HCEC 1CT (cell line): ENCODE measurements around the gene MCFD2.

Source experiments
- DNase-seq: peaks from one replicate; pipeline ENCODE4 v3.0.0-alpha.2; 2017

The MCFD2 gene

GRCh38 chr2:46915281-46915810, at the start of gene MCFD2:
Gene MCFD2 (minus strand): TSS chr2:46915806. CDS start chr2:46909171, 6,635 bp downstream.
- DNase-seq = no peak

- peak; percentile 23 for DNase-seq
Measured at GRCh38 chr2:46964835-46965560, 49.4 kb upstream of the MCFD2 start.

- no peak for DNase-seq
Measured at GRCh38 chr2:46963941-46964673, 48.5 kb upstream of the MCFD2 start.

GRCh38 chr2:46963210-46963609, 47.6 kb upstream of the MCFD2 start:
- no peak for DNase-seq

DNA sequence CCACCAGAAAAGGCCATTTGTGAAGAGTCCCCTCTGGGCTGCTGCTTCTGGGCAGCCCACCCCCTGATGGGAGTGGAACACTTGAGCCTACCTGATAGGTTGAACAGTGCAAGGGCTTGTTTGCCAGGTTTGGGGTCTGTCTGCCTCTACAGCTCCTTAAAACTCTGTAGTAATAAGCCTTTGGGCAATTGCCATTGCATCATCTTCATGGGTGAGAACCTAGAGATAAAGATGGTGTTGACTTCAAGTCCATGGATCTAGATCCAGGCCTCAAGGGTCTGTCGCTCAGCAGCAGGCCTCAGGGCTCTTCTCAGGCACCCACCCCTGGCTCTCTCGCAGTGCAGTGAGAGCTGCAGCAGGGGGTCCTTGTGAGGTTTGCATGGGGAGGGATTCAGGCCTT, 47.1 kb upstream of the MCFD2 start:
- DNase-seq = no peak

DNA sequence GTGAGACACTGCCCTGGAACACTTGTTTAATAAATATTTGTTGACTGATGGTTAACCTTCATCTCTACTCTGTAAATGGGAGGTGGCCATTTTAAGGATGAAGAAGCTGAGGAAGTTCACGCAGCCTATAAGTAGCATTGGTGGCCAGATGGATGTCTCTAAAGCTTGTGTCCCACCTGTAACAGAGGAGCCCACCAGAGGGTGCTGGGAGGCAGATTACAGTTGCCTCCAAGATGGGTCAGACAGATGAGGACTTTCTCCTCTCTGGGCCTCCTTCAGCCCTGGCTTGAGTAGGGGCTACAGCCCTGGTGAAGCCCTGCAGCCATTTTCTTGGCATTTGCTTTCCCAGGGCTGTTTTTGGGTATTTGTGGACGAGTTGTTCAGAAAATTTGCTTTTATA, 45.0 kb upstream of the MCFD2 start:
- DNase-seq = no peak

- DNase-seq = no peak
Measured at GRCh38 chr2:46958431-46959017, 42.9 kb upstream of the MCFD2 start.

DNA sequence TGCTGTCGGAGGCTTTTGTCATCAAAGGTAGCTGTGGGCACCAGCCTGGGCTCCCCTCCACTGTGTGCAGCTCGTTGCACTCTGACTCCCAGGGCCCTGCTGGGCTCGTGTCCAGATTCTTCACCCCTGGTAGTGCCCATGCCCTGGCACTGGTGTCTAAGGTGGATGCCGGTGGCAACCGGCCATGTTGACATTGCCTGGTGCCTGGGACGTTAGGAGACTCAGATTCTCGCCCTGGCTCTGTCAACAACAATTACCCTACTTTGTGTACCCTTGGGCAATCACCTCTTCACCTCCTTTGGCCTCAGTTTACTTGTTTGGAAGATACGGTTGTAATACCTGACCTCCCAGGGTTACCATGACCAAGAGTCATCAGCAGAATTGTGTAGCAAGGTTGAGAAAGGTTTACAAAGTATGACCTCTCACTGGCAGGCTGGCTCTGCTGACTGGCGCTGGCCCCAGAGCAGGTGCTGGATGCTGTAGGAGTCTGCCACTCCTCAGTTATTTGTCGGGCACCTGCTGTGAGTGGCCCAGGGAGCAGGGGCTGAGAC, 41.5 kb upstream of the MCFD2 start:
- no peak for DNase-seq

DNA sequence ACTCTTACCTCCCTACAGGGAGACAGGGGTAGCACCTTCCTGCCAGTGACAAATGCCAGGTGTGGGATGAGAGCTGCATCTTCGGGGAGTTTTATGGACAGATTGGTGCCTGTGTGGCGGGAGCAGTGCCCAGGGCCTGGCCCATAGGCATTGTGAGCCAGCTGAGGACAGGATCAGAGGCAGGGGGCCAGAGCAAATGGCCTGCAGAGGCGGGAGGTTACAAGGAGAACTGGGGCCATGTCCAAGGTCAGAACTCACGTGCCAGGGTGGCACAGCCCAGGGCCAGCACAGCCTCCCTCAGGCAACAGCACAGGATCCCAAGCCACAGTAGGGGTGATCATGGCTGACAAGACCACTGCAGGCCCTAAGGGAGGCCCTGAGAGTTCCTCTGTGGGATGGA, 40.2 kb upstream of the MCFD2 start:
- no peak for DNase-seq

GRCh38 chr2:46954951-46955571, 39.5 kb upstream of the MCFD2 start:
- DNase-seq = peak; percentile 86

DNA sequence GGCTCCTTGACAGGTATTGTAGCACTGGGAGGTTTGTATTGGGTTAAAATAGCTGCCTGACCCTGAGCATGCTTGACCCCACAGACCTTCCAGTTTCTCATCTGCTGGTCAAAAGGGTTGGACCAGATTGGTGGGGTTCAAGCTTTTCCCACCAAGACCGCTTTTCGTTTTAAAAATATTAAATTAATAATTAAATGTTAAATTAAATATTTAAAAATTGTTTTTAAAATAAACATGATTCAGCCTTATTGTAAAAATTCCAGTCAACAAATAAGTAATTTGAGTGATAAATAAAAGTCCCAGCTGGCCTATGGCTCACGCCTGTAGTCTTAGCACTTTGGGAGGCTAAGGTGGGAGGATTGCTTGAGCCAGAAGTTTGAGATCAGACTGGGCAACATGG, 36.6 kb upstream of the MCFD2 start:
- no peak for DNase-seq

GRCh38 chr2:46951290-46952064, 35.9 kb upstream of the MCFD2 start:
- no peak for DNase-seq

GRCh38 chr2:46950314-46950713, 34.7 kb upstream of the MCFD2 start:
- no peak for DNase-seq

DNA sequence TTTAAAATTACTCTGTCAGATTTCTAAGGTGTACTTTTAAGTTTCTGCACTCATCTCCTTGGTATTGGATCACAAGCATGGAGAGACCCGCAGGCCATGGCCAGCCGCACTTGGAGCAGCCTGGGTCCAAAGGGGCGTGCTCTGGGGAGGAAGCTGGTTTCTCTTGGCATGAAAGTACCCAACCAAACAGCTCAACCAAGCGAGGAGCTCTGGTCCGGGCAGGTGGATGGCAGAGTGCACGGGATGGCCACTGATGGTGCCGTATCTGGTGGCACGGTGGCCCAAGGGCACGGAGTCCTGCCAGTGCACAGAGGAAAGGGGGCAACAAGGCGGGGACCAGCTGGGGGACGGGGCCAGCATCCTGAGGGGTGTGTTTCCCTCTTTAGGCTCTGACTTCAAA, 32.2 kb upstream of the MCFD2 start:
- DNase-seq = no peak

DNA sequence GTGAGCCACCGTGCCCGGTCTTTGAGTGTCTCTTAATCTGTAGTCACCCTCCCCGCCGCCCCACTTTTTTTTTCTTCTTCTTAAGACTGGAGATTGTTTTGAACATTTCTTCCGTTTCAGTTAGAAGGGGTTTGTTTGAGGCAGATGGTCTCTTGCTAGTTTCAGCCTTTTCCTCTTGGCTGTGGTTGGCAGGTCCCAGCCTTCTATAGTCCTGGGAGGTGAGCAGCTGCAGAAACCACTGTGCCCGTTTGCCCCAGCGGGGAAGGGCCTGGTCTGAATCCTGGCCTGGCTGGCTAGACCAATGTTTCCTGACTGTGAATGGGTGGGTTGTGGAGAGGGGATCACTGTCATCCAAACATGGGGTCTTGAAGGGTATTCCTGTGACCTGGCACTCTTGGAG, 30.1 kb upstream of the MCFD2 start:
- no peak for DNase-seq

- DNase-seq = no peak
Measured at GRCh38 chr2:46943881-46944798, 28.5 kb upstream of the MCFD2 start.

DNA sequence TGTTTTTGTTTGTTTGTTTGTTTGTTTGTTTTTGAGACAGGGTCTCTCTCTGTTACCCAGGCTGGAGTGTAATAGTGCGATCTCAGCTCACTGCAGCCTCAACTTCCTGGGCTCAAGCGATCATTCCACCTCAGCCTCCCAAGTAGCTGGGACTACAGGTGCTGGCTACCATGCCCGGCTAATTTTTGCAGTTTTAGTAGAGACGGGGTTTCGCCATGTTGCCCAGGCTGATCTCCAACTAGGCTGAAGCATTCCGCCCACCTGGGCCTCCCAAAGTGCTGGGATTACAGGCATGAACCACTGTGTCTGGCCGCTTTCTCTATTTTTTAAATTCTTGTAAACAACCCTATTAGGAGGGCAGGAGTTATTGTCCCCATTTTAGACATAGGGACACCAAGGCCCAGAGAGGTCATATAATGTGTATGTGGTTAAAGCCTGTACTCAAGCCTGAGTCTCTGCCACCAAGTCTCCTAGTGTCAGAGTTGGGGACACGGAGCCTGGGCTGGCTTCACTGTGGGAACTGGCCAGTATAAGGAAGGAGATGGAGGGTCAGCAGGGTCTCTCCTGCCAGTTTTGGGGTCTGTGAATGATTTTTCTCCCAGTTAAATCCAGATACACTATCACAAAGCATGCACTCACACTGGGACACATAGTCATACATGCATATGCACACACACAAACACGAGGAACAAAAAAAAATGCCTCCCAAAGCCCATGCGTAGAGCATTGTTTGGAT, 27.5 kb upstream of the MCFD2 start:
- DNase-seq = no peak

- DNase-seq = peak; percentile 6
Measured at GRCh38 chr2:46942143-46942526, 26.5 kb upstream of the MCFD2 start.

DNA sequence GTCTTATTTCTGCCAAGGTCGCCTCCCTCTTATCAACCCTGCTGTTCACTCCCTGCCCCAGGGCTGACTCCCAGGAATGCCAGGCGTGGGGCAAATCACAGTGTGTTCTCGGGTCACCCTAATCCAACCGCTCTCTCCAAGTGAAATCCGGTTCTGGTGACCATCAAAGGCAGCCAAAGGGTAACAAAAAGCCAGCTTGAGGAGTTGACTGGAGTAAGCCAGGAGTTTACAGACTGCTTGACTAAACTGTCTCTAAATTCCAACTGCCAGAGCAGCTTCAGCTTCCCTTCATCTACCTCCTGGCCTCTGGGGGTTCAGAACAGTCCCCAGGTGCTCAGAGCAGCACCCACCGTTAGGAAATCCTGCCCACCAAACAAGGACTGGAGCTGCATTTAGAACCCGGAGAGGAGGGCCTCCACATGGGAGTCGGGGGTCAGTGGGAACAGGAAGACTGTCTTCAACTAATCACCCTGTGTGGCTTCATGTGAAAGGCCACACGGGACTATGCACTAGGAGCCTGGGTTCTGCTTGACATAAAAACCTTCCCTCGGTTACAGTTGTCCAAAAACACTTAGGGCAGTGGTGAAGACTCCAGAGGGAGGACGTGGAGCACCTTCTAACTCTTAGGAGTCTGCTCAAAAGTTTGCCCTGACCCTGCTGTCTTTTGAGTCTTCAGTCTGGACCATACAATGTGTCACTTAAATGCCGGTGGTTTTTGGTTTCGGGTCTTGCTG, 24.2 kb upstream of the MCFD2 start:
- DNase-seq = no peak

- DNase-seq = peak; percentile 33
Measured at GRCh38 chr2:46937471-46937901, 21.9 kb upstream of the MCFD2 start.
